ENCODE measurements around the gene CDH23.

The CDH23 gene

GRCh38 chr10:71355886-71356285 lies 40.8 kb upstream of the CDH23 start:
- TF ChIP-seq FOXP2 (optimal IDR thresholded peaks at IDR 0.05; ENCODE audit: borderline replicate concordance, extremely low read depth, extremely low read length, insufficient read depth) (no peak), REST (IDR thresholded peaks at IDR 0.05; ENCODE audit: insufficient read depth in 1 of 2, low read depth in 2 of 2, low read length in 2 of 2) (no peak), SIN3A (IDR thresholded peaks at IDR 0.05; ENCODE audit: borderline replicate concordance, insufficient read depth, low read length) (no peak), POLR2AphosphoS5 (IDR thresholded peaks at IDR 0.05; ENCODE audit: low read depth, low read length) (no peak), TAF1 (IDR thresholded peaks at IDR 0.05; ENCODE audit: borderline replicate concordance, insufficient read depth, low read length) (no peak)

GRCh38 chr10:71357792-71358265 lies 38.9 kb upstream of the CDH23 start:
- TF ChIP-seq REST (IDR thresholded peaks at IDR 0.05; ENCODE audit: insufficient read depth in 1 of 2, low read depth in 2 of 2, low read length in 2 of 2) (no peak), POLR2AphosphoS5 (IDR thresholded peaks at IDR 0.05; ENCODE audit: low read depth, low read length) (no peak), TAF1 (IDR thresholded peaks at IDR 0.05; ENCODE audit: borderline replicate concordance, insufficient read depth, low read length) (no peak), SIN3A (IDR thresholded peaks at IDR 0.05; ENCODE audit: borderline replicate concordance, insufficient read depth, low read length) (no peak), FOXP2 (optimal IDR thresholded peaks at IDR 0.05; ENCODE audit: borderline replicate concordance, extremely low read depth, extremely low read length, insufficient read depth) (no peak)

DNA sequence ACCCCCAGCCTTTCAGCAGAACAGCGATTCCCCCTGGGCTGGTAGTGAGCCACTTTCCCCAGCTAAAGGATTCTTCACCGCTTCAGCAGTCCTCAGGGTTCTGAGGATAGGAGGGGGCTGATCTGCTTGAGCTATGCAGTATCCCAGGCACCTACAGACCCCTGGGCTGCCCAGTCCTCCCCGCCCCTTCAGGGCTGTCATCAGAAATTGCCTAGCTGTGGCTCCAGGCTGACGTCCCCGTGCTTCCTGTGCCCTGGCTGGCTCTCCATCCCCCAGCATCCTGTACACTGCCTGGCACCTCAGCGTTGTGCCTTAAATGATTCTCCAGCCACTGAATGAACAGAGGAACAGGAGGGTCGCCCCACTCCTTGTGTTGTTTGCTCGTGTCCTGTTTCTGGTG lies 38.4 kb upstream of the CDH23 start:
- no peak for TF ChIP-seq REST (IDR thresholded peaks at IDR 0.05; ENCODE audit: insufficient read depth in 1 of 2, low read depth in 2 of 2, low read length in 2 of 2)
- TF ChIP-seq POLR2AphosphoS5 (IDR thresholded peaks at IDR 0.05; ENCODE audit: low read depth, low read length), result no peak
- TF ChIP-seq FOXP2 (optimal IDR thresholded peaks at IDR 0.05; ENCODE audit: borderline replicate concordance, extremely low read depth, extremely low read length, insufficient read depth), result no peak
- TF ChIP-seq SIN3A (IDR thresholded peaks at IDR 0.05; ENCODE audit: borderline replicate concordance, insufficient read depth, low read length), result no peak
- TF ChIP-seq TAF1 (IDR thresholded peaks at IDR 0.05; ENCODE audit: borderline replicate concordance, insufficient read depth, low read length), result no peak

DNA sequence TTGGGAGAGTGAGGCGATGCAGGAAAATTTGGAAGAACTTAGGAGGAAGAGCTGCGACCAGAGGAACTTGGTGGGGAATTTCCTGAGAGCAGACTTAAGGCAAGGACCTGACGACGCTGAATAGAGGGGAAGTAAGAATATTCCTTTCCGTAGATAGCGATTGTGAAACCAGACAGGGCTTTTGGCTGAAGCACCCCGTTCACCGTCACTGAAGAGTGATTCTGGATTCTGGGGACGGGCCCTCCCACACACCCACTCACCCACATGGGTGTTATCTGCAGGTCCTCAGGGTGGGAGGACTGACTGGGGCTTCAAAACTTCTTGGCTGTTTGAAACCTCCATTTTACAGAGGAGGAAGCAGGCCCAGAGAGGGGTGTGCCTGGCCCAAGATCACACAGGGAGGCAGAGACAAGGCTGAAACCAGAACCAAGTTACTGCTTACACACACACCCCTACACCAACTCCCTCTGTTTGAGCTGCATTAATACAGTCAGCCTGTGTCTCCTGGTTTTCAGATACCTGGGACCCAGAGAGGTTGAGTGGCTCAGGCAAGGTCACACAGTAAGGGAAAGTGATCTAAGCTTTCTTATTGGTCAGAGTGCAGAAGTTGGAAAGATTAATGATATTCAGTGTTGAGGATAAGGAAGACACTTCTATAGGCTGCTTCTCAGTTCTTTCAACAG lies 37.2 kb upstream of the CDH23 start:
- TF ChIP-seq FOXP2 (optimal IDR thresholded peaks at IDR 0.05; ENCODE audit: borderline replicate concordance, extremely low read depth, extremely low read length, insufficient read depth) (no peak), POLR2AphosphoS5 (IDR thresholded peaks at IDR 0.05; ENCODE audit: low read depth, low read length) (no peak), SIN3A (IDR thresholded peaks at IDR 0.05; ENCODE audit: borderline replicate concordance, insufficient read depth, low read length) (no peak), TAF1 (IDR thresholded peaks at IDR 0.05; ENCODE audit: borderline replicate concordance, insufficient read depth, low read length) (no peak), REST (IDR thresholded peaks at IDR 0.05; ENCODE audit: insufficient read depth in 1 of 2, low read depth in 2 of 2, low read length in 2 of 2) (no peak)
